ENCODE data around the gene CDC25C. TPM values are rescaled to one million over a fixed set of nuclear protein-coding genes. Genes with fewer than 3 reads are reported as not detected.
"Not testable (repeated sequence)": the region's sequence is repeated elsewhere in the genome, so short reads cannot be mapped to it uniquely, and the experiment has no call there.

Gene CDC25C
- total RNA-seq, 3 donors from 2014 or later = 0.69 to 1.3 (median 1.2) TPM

DNA sequence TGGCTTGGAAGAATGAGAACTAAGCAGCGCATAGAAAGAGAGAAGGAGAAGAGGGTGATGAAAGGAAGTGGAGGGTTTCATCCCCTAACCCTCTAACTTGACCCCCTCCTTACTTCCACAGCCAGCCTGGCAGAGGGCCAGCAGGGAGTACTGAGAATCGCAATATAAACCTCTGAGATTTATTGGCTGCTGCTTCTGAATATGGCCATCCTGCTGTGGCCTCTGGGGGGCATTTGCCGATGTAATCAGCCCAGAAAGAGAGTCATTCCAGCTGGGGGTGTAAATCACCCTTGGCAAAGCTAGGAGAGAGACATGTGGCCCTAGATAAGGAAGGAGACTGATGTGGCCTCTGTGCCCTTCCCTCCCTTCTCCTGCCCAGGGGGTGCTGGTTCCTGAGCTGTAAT is 56.2 kb downstream of the CDC25C start:
- H3K4me1 Mint-ChIP-seq (ENCODE audit: low read depth) = peaks cover 4% of the 10 kb centered on the region
- H3K36me3 Mint-ChIP-seq (ENCODE audit: insufficient read depth) = no peaks in the 10 kb centered on the region
- H3K4me3 Mint-ChIP-seq = no peak overlapping the region
- ATAC-seq (no peak), DNase-seq (no peak)
- H3K27me3 Mint-ChIP-seq (ENCODE audit: low read depth) = peaks cover 27% of the 10 kb centered on the region
- no peaks in the 10 kb centered on the region for H3K9me3 Mint-ChIP-seq

DNA sequence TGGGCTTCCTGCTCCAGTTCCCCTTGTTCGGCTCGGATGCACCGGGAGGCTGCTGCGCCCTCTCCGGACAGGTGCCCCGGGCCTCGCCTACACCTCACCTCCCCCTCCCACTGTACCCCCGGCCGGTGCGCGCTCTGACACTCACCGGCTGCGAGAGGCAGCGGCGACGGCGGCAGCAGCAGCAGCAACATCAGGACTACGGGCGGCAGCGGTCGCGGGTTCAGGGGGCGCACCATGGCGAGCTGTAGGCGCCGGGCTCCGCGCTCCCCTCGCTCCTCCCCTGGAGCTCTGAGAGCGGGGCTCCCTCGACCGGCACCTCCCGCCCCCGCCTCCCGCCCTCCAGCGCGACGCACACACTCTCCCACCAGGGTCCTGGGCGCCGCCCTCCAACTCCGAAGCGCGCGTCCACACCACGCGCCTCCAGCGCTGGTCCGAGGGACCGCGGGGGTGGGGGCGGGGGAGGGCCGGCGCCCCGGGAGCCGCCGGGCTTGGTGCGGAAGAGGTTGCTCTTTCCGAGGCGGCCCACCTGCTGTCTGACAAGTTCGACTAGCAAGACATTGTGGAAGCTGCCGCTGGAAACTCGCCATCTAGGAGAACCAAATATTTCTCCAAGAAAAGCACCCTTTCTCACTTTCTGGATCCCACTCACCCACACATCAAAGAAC is 57.3 kb downstream of the CDC25C start, which contains the start of gene GFRA3:
GFRA3 (minus strand) TSS at position 433 of the 665 bp plus-strand sequence; CDS start at position 236, 197 bp downstream.
- Mint-ChIP-seq H3K4me3 (peak within 1 kb of the TSS; percentile 64), H3K4me1 (ENCODE audit: low read depth) (peaks cover 4% of the 10 kb centered on the region), H3K36me3 (ENCODE audit: insufficient read depth) (no peaks in the 10 kb centered on the region), H3K27me3 (ENCODE audit: low read depth) (peaks cover 28% of the 10 kb centered on the region), H3K9me3 (no peaks in the 10 kb centered on the region)
- ATAC-seq = peak; percentile 69
- peak; percentile 4 for DNase-seq

DNA sequence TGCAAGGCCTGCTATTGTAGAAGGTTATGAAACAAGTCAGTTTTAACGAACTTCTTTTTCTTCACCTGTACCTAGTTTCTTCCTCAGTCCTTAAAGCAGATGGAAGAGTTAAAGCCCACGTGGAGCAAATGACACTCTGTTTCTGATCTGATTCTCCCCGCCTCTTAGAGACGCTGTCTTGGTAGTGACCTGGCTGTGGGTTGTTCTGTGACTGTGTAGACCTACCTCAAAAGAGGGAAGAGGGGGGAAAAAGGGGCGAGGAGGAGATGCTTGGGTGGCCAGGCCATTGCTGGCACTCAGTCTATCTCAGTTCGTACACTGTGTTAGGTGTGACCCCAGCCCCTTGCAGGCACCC is 57.8 kb downstream of the CDC25C start:
- peaks cover 4% of the 10 kb centered on the region for H3K4me1 Mint-ChIP-seq (ENCODE audit: low read depth)
- DNase-seq = no peak
- ATAC-seq = no peak
- H3K36me3 Mint-ChIP-seq (ENCODE audit: insufficient read depth) = no peaks in the 10 kb centered on the region
- H3K9me3 Mint-ChIP-seq = no peaks in the 10 kb centered on the region
- H3K27me3 Mint-ChIP-seq (ENCODE audit: low read depth) = peaks cover 28% of the 10 kb centered on the region
- no peak overlapping the region for H3K4me3 Mint-ChIP-seq

DNA sequence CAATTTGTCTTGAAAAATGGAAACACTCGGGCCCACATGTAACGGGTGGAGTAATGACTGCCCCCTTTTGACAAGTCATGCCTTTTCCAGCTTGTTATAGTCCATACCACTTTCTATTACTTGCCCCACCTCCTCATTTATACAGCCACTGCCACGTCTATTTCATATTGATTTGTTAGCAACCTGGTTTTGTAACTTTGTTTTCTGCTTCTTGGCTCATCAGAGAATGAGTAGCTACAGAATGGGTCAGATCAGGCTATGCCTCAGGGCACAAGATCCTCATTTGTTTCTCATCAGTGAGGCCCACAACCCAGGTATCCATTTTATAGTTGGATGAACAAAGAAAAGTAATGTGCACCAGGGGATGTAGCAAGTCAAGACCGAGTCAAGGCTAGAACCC is 58.9 kb downstream of the CDC25C start:
- peaks cover 28% of the 10 kb centered on the region for H3K27me3 Mint-ChIP-seq (ENCODE audit: low read depth)

DNA sequence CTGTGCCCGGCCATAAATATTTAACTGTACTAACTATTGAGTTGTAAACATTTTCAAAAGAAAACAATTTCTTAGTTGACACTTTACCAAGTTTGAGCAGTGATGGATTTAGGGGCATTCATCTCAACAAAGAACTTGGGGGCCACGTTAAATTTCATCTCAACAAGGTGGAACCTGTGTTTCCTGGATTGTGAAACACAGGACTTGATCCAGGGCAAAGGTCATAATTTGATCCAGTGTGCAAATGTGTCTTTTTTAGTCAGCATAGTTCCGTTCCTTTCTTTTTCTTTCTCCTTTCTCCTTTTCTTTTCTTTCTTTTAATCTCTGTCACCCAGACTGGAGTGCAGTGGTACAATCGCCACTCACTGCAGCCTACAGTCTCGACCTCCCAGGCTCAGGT is 60.3 kb downstream of the CDC25C start:
- Mint-ChIP-seq H3K9me3 (no peaks in the 10 kb centered on the region), H3K4me1 (ENCODE audit: low read depth) (peaks cover 4% of the 10 kb centered on the region), H3K4me3 (no peak overlapping the region), H3K27me3 (ENCODE audit: low read depth) (peaks cover 23% of the 10 kb centered on the region), H3K36me3 (ENCODE audit: insufficient read depth) (no peaks in the 10 kb centered on the region)
- ATAC-seq (no peak), DNase-seq (no peak)

More for the DNA sequence above, 58.9 kb downstream of the CDC25C start:
- Mint-ChIP-seq H3K9me3 (no peaks in the 10 kb centered on the region), H3K4me3 (no peak overlapping the region), H3K4me1 (ENCODE audit: low read depth) (peaks cover 4% of the 10 kb centered on the region), H3K36me3 (ENCODE audit: insufficient read depth) (no peaks in the 10 kb centered on the region)
- ATAC-seq (no peak), DNase-seq (no peak)

DNA sequence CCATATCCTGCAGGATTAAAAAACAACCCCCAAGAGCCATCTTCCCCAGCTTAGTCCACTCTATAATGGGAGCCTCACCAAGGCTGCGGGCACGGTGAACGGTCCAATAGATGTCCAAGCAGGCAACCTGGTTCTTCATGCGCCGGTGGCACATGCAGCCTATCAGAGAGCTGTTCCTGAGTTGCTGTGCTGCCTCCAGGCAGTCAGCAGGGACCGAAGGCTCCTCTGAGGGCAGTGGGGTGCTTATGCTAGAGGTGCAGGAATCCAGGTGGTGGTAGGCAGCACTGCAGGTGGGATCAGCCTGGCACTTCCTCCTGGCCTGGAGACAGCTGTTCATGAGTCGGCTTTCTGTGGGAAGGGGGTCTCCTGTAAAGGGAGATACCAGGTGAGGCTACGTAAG is 67.4 kb downstream of the CDC25C start:
- ATAC-seq (no peak), DNase-seq (no peak)
- H3K9me3 Mint-ChIP-seq = no peaks in the 10 kb centered on the region
- no peak overlapping the region for H3K4me3 Mint-ChIP-seq
- H3K4me1 Mint-ChIP-seq (ENCODE audit: low read depth) = no peaks in the 10 kb centered on the region
- no peaks in the 10 kb centered on the region for H3K36me3 Mint-ChIP-seq (ENCODE audit: insufficient read depth)
- peaks cover 3% of the 10 kb centered on the region for H3K27me3 Mint-ChIP-seq (ENCODE audit: low read depth)

DNA sequence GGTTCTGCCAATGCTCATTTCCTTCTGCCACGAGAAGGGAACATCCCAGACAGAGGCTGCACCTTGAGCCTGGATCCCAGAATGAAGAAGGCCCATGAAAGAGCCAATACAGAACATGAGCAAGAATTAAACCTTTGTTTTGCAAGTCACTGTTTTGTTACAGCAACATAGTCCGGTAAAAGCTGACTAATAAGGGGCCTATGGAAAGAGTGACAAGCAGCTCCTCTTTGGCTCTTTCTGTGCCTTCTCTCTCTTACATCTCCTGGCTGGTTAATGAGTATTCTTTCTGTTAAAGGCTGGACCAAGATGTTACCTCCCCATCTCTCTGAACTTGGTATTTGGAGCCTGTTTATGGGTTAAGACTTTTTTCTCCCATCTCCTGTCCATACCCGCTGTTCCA is 68.0 kb downstream of the CDC25C start:
- peaks cover 3% of the 10 kb centered on the region for H3K27me3 Mint-ChIP-seq (ENCODE audit: low read depth)
- no peaks in the 10 kb centered on the region for H3K36me3 Mint-ChIP-seq (ENCODE audit: insufficient read depth)
- H3K4me1 Mint-ChIP-seq (ENCODE audit: low read depth) = no peaks in the 10 kb centered on the region
- DNase-seq = no peak
- no peak overlapping the region for H3K4me3 Mint-ChIP-seq
- ATAC-seq = no peak
- no peaks in the 10 kb centered on the region for H3K9me3 Mint-ChIP-seq

DNA sequence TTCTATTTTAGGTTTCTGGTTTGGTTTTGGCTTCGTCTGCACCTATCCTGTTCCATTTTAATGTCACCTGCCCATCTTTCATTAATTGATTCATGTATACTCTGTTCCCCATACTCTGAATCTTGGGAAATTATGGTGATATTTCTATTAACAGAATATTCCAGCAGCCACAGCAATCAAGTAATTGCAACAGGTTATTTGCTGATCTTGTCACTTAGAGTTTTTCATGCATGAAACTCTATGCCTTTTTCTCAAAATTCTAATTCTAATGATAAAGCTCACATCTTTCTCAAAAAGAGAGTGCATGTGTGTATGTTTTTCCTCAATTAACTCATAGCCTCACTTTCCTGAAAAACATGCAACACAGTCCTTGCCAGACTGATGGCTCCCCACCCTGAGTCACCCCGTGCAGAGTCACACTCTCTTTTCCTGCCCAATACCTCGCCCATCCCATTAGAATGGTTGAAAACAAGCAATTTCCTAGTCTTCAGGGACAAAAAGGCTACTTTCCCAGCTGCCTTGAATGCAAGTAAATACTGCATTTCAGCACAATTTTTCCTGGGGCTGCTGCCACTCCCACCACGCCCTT is 72.8 kb downstream of the CDC25C start:
- Mint-ChIP-seq H3K27me3 (ENCODE audit: low read depth) (no peaks in the 10 kb centered on the region), H3K9me3 (no peaks in the 10 kb centered on the region), H3K4me1 (ENCODE audit: low read depth) (no peaks in the 10 kb centered on the region), H3K36me3 (ENCODE audit: insufficient read depth) (no peaks in the 10 kb centered on the region), H3K4me3 (no peak overlapping the region)
- ATAC-seq = no peak
- DNase-seq = no peak

DNA sequence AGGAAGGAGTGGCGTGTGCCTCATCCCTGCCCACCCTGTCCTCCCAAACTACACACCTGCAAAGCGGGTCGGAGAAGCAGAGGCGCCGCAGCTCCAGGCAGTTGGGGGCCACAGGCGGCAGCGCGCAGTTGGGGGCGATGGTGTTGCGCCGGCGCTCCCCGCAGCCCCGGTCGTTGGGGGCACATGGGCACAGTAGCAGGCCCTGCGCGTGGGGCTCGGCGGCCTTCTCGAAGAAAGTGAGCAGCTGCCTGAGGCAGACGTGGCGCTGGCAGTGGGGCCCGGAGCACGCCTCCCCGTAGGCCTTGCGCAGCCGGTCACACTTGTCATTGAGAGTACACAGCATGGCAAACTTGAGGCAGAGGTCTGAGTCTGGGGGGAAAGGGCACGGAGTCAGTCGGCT is 74.0 kb downstream of the CDC25C start:
- Mint-ChIP-seq H3K4me1 (ENCODE audit: low read depth) (no peaks in the 10 kb centered on the region), H3K4me3 (no peak overlapping the region), H3K9me3 (no peaks in the 10 kb centered on the region), H3K36me3 (ENCODE audit: insufficient read depth) (no peaks in the 10 kb centered on the region), H3K27me3 (ENCODE audit: low read depth) (no peaks in the 10 kb centered on the region)
- no peak for ATAC-seq
- no peak for DNase-seq

DNA sequence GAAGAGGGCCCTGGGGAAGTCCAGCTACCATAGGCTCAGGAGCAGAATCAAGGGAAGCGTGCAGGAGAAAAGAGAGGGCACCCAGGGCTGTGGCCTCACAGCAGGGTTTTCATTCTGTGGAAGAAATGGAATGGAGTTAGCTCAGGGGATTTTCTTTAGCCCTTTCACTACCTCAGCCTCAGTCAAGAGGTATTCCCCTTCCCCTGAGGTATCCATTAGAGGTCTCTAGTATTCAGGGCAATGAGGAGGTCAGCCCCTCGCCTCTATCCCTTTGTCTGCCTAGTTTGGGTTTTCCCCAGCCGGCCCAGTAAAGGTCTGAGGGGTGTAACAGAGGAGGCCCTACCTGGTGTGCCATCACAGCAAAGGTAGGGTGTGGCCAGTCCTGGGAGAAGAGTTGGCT is 78.7 kb downstream of the CDC25C start:
- Mint-ChIP-seq H3K4me1 (ENCODE audit: low read depth) (no peaks in the 10 kb centered on the region), H3K27me3 (ENCODE audit: low read depth) (peaks cover 4% of the 10 kb centered on the region), H3K9me3 (no peaks in the 10 kb centered on the region), H3K36me3 (ENCODE audit: insufficient read depth) (no peaks in the 10 kb centered on the region), H3K4me3 (no peak overlapping the region)
- DNase-seq = no peak
- no peak for ATAC-seq

DNA sequence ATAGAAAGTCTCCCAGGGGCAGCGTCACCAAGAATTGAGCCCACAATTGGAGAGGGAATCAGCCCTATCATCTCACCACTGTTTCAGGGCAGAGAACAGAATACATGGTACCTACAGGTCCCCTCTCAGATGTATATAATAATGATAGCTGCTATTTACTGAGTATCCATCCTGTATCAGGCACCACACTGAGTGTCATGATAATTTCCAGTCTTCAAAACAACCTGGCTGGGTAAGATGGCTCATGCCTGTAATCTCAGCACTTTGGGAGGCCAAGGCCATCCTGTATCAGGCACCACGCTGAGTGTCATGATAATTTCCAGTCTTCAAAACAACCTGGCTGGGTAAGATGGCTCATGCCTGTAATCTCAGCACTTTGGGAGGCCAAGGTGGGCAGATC is 83.8 kb downstream of the CDC25C start:
- ATAC-seq; DNase-seq; H3K4me3 Mint-ChIP-seq; H3K4me1 Mint-ChIP-seq (ENCODE audit: low read depth); H3K9me3 Mint-ChIP-seq; H3K36me3 Mint-ChIP-seq (ENCODE audit: insufficient read depth): not testable (repeated sequence)
- peaks cover 24% of the 10 kb centered on the region for H3K27me3 Mint-ChIP-seq (ENCODE audit: low read depth)

DNA sequence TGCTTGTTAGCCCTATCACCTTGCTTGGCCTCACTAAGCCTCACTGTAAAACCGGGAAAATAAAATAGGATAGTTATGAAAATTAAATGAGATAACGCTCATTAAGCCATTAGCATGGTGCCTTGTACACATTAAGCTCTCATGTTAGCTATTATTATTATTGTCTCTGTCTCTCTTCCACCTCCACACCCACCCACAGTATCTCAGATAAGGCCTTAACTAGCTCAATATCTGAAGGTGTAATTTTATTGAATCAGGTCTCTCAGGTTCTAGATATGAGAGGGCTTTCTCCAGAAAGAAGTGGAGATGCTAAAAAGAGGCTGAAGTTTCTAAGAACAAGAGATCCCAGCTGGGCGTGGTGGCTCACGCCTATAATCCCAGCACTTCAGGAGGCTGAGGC is 84.8 kb downstream of the CDC25C start:
- Mint-ChIP-seq H3K27me3 (ENCODE audit: low read depth) (peaks cover 30% of the 10 kb centered on the region), H3K36me3 (ENCODE audit: insufficient read depth) (no peaks in the 10 kb centered on the region), H3K4me3 (no peak overlapping the region), H3K4me1 (ENCODE audit: low read depth) (no peaks in the 10 kb centered on the region), H3K9me3 (no peaks in the 10 kb centered on the region)
- DNase-seq (no peak), ATAC-seq (no peak)

DNA sequence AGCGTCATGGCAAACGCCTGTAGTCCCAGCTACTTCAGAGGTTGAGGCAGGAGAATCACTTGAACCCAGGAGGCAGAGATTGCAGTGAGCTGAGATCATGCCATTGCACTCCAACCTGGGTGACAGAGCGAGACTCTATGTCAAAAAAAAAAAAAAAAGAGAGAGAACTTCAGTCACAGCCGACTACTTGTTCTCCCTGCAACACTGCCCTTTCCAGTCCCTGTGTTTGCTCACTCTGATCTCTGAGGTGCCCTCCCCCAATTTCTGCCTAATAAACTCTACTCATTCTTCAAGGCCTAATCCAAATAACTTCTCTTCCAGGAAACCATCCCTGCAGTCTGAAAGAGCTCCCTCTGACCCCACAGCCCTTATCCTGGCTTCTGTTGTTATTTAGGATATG is 85.3 kb downstream of the CDC25C start:
- DNase-seq (no peak), ATAC-seq (no peak)
- Mint-ChIP-seq H3K27me3 (ENCODE audit: low read depth) (peaks cover 33% of the 10 kb centered on the region), H3K4me3 (no peak overlapping the region), H3K9me3 (no peaks in the 10 kb centered on the region), H3K4me1 (ENCODE audit: low read depth) (peaks cover 3% of the 10 kb centered on the region), H3K36me3 (ENCODE audit: insufficient read depth) (no peaks in the 10 kb centered on the region)

DNA sequence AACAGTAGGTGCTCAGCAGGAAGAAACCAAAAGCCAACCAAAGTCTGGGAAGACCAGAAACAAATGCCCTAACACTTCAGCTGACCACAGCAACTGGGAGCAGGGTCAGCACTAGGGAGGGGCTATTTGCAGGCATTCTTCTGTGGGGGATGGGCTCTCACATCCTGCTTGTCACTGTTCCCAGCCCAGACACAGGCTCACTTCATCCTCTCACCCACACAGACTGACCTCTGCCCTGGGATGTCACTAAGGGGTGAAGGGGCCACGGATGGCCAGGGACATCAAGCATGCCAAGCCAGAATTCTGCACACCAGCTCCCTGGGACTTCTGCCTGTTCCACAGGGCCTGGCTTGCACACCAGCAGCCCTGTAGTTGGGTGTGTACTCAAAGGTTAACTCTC is 85.9 kb downstream of the CDC25C start:
- Mint-ChIP-seq H3K4me1 (ENCODE audit: low read depth) (peaks cover 9% of the 10 kb centered on the region), H3K9me3 (no peaks in the 10 kb centered on the region), H3K36me3 (ENCODE audit: insufficient read depth) (no peaks in the 10 kb centered on the region), H3K4me3 (no peak overlapping the region), H3K27me3 (ENCODE audit: low read depth) (peaks cover 36% of the 10 kb centered on the region)
- DNase-seq (no peak), ATAC-seq (no peak)

DNA sequence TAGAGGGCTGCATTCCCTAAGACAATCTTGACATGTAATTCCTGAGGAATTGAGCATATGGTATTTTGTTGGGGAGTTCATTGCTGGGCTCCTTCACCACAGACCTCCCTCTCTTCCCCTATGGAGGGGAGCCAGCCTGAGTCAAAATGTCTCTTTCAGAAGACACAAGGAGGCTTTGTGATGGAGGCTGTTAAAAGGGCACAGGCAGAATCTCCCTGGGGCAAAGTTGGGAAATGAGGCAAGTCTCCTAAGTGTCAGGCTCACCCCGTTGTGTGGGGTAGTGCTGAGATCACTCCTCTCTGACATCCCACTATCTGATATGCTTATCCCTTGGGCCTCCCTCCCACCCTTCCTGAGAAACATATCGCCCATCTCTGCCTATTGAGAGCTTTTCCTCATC is 87.8 kb downstream of the CDC25C start:
- Mint-ChIP-seq H3K27me3 (ENCODE audit: low read depth) (peaks cover 47% of the 10 kb centered on the region), H3K9me3 (no peaks in the 10 kb centered on the region), H3K4me3 (no peak overlapping the region), H3K36me3 (ENCODE audit: insufficient read depth) (no peaks in the 10 kb centered on the region), H3K4me1 (ENCODE audit: low read depth) (peaks cover 12% of the 10 kb centered on the region)
- no peak for DNase-seq
- ATAC-seq = no peak

Measured in activated T-cell treated with anti-CD3 and anti-CD28 coated beads, Interleukin-2, amount 50 U/mL, for 4 hours (primary cell).